Upper lobe of right lung (tissue), 1 donor: ENCODE results near the gene TKTL1. TPM values are rescaled to one million over a fixed set of nuclear protein-coding genes. Genes with fewer than 3 reads are reported as not detected.

Source experiments
- ATAC-seq: fragments of 200-7000 bp; cut with Tn5 transposase; one replicate; pipeline ENCODE4 v1.9.1; 2020; ENCODE audit warnings: mild to moderate bottlenecking, moderate library complexity
- DNase-seq: peaks from one replicate; pipeline ENCODE4 v3.0.0-alpha.2; 2020
- H3K27ac ChIP-seq: fragments of 200-600 bp; one replicate; pipeline ENCODE4 v1.8.0; 2022
- H3K27me3 ChIP-seq: fragments of 200-600 bp; one replicate; pipeline ENCODE4 v1.8.0; 2022; ENCODE audit warnings: mild to moderate bottlenecking
- H3K36me3 ChIP-seq: fragments of 200-600 bp; one replicate; pipeline ENCODE4 v1.8.0; 2022
- H3K4me1 ChIP-seq: fragments of 200-600 bp; one replicate; pipeline ENCODE4 v1.8.0; 2022
- H3K4me3 ChIP-seq: fragments of 200-600 bp; one replicate; pipeline ENCODE4 v1.8.0; 2022; ENCODE audit warnings: mild to moderate bottlenecking
- H3K9me3 ChIP-seq: fragments of 200-600 bp; one replicate; pipeline ENCODE4 v1.8.0; 2022
- intact Hi-C: fragments of 100-400 bp; cut with DNase I; formaldehyde crosslinking; loops from one replicate; pipeline ENCODE4 v1.11.0; 2022
- total RNA-seq: library from RNA; stranded (reverse); fragmentation: NEBNext Ultra II Directional; extraction: Animal tissue kit (Norgen Biotek cat#: 25700); gene quantifications from one replicate; pipeline ENCODE4 v1.2.1, GENCODE V29; 2021
- TF ChIP-seq, protein P1 (sequence below): fragments of 200-600 bp; IDR thresholded peaks from one replicate; pipeline ENCODE4 v1.8.0; 2022; ENCODE audit warnings: antibody characterized with exemption
- donor health status: DM: no; HTN: yes; CAD: no; lungs with severe emphysema.

TKTL1 gene
- total RNA-seq, 1 donor from 2014 or later, result not detected

GRCh38 chrX:154379569-154379951 is 84.0 kb downstream of the TKTL1 start:
- Histone ChIP-seq H3K4me3 (peak overlapping the region; percentile 70), H3K27me3 (no peaks in the 10 kb centered on the region), H3K27ac (peak overlapping the region; percentile 96), H3K4me1 (no peaks in the 10 kb centered on the region), H3K36me3 (no peaks in the 10 kb centered on the region), H3K9me3 (no peaks in the 10 kb centered on the region)
- intact Hi-C loops, result no loop called here
- TF ChIP-seq, protein P1, sequence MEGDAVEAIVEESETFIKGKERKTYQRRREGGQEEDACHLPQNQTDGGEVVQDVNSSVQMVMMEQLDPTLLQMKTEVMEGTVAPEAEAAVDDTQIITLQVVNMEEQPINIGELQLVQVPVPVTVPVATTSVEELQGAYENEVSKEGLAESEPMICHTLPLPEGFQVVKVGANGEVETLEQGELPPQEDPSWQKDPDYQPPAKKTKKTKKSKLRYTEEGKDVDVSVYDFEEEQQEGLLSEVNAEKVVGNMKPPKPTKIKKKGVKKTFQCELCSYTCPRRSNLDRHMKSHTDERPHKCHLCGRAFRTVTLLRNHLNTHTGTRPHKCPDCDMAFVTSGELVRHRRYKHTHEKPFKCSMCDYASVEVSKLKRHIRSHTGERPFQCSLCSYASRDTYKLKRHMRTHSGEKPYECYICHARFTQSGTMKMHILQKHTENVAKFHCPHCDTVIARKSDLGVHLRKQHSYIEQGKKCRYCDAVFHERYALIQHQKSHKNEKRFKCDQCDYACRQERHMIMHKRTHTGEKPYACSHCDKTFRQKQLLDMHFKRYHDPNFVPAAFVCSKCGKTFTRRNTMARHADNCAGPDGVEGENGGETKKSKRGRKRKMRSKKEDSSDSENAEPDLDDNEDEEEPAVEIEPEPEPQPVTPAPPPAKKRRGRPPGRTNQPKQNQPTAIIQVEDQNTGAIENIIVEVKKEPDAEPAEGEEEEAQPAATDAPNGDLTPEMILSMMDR, result no peak
- ATAC-seq, result no peak
- no peak for DNase-seq

Other genes with a start within 250 kb of the TKTL1 start
- gene MECP2, start 198.1 kb upstream of the TKTL1 start, total RNA-seq, result 58.6 TPM
- not detected for gene OPN1LW, start 151.6 kb upstream of the TKTL1 start, total RNA-seq
- not detected for gene OPN1MW, start 113.2 kb upstream of the TKTL1 start, total RNA-seq
- not detected for gene OPN1MW2, start 76.0 kb upstream of the TKTL1 start, total RNA-seq
- not detected for gene OPN1MW3, start 38.2 kb upstream of the TKTL1 start, total RNA-seq
- gene TEX28, start 671 bp upstream of the TKTL1 start, total RNA-seq, result not detected
- 1,252 TPM for gene FLNA, start 78.8 kb downstream of the TKTL1 start, total RNA-seq
- 58.4 TPM for gene EMD, start 83.5 kb downstream of the TKTL1 start, total RNA-seq
- 2,677 TPM for gene RPL10, start 102.6 kb downstream of the TKTL1 start, total RNA-seq
- gene DNASE1L1, start 113.5 kb downstream of the TKTL1 start, total RNA-seq, result 37.1 TPM
- gene TAFAZZIN, start 115.7 kb downstream of the TKTL1 start, total RNA-seq, result 43.9 TPM
- gene ATP6AP1, start 132.9 kb downstream of the TKTL1 start, total RNA-seq, result 193 TPM
- 108 TPM for gene GDI1, start 141.4 kb downstream of the TKTL1 start, total RNA-seq
- gene FAM50A, start 148.3 kb downstream of the TKTL1 start, total RNA-seq, result 82.0 TPM
- gene PLXNA3, start 162.5 kb downstream of the TKTL1 start, total RNA-seq, result 49.0 TPM
- 15.1 TPM for gene LAGE3, start 183.5 kb downstream of the TKTL1 start, total RNA-seq
- 33.8 TPM for gene UBL4A, start 190.8 kb downstream of the TKTL1 start, total RNA-seq
- 23.7 TPM for gene SLC10A3, start 194.8 kb downstream of the TKTL1 start, total RNA-seq
- 42.6 TPM for gene FAM3A, start 220.4 kb downstream of the TKTL1 start, total RNA-seq